GM21515 (cell line): ENCODE results near the gene XKR3.
"Not testable (repeated sequence)": the region's sequence is repeated elsewhere in the genome, so short reads cannot be mapped to it uniquely, and the experiment has no call there.

Source experiments
- ATAC-seq: cut with Tn5 transposase; IDR thresholded peaks from one replicate; pipeline ENCODE4 v1.9.1; 2021; ENCODE audit not compliant: unreplicated experiment

XKR3 gene

GRCh38 chr22:16806401-16806800, 18.8 kb downstream of the XKR3 start:
- ATAC-seq: no peak

- ATAC-seq: no peak
These were observed 20.3 kb downstream of the XKR3 start for GRCh38 chr22:16804882-16805281.

- ATAC-seq: no peak
These were observed 21.8 kb downstream of the XKR3 start for GRCh38 chr22:16803255-16803917.

- ATAC-seq: no peak
These were observed 23.6 kb downstream of the XKR3 start for GRCh38 chr22:16801571-16801970.

GRCh38 chr22:16801088-16801487, 24.1 kb downstream of the XKR3 start:
- no peak for ATAC-seq

- no peak for ATAC-seq
These were observed 24.9 kb downstream of the XKR3 start for GRCh38 chr22:16800358-16800757.

GRCh38 chr22:16795504-16795903, 29.7 kb downstream of the XKR3 start:
- ATAC-seq: not testable (repeated sequence)

DNA sequence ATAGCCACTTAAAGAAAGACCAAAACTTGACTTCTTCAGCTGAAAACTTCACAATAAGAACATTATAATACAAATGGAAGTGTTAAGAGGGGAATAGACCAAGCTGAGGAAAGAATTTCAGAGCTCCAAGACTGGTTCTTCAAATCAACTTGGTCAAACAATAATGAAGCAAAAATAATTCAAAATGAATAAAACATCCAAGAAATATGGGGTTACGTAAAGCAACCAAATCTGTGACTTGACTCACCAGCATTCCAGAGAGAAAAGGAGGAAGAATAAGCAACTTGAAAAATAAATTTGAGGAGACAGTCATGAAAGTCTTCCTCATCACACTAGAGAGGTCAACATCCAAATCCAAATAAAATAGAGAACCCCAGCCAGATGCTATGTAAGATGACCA, 31.4 kb downstream of the XKR3 start:
- ATAC-seq: no peak

GRCh38 chr22:16789860-16790493, 35.2 kb downstream of the XKR3 start:
- ATAC-seq: no peak

DNA sequence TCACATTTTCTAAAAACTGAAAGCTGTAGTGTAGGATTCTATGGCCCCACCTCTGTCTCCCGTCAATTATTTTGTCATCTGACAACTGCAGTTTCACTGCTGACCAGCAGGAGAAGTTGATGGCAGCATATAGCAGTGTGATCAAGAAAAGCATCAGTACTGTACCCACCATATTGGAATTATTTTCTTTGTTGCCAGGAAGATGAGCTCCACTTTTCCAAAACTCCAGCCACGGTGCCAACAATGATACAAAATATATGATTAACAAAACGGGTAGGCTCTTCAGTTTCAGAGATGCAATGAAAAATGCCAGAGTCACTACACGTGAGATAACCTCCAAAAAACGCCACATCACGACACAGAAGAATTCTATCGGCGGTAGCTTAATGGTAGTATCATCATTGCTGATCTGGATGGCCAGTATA, 41.3 kb downstream of the XKR3 start:
- ATAC-seq: no peak

DNA sequence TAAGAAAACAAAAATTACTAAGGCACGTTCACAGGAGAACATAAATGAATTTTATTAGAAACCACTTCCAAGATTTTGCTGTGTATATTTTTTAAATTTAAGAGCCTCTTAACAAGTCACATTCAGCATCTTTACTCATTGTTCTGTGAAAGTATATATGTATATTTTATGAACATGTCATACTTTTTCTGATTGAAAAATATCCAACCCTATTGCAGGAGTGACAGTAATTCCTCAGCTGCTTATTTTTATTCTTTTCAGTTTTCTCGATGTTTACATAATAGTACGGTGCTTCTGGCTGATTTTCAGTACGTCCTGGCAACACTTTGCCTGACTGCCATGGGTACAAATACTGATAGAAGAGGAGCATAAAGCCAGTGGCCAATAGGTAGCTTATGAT, 41.8 kb downstream of the XKR3 start:
- no peak for ATAC-seq

GRCh38 chr22:16781764-16782329, 43.4 kb downstream of the XKR3 start:
- no peak for ATAC-seq

DNA sequence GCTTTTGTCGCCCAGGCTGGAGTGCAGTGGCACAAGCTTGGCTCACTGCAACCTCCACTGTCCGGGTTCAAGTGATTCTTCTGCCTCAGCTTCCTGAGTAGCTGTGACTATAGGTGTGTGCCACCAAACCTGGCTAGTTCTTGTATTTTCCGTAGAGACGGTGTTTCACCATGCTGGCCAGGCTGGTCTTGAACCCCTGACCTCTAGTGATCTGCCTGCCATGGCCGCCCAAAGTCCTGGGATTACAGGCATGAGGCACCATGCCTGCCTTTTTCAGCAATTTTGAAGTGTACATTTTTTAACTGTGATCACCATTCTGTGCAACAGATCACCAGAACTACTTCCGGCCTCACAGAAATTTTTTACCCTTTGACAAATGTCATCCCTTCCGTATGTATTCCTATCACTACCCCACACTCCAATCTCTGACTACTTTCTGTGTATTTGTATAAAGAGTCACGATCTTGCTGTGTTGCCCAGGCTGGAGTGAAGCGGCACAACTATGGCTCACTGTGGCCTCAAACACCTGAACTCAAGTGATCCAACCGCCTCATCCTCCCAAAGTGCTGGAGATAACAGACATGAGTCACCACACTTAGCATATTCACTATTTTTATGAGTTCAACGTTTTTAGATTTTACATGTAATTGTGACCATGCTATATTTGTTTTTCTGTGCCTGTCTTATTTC, 44.0 kb downstream of the XKR3 start:
- ATAC-seq: no peak

GRCh38 chr22:16777284-16777924, 47.8 kb downstream of the XKR3 start:
- ATAC-seq: no peak

- no peak for ATAC-seq
These were observed 49.1 kb downstream of the XKR3 start for GRCh38 chr22:16776080-16776479.

- ATAC-seq: no peak
These were observed 50.2 kb downstream of the XKR3 start for GRCh38 chr22:16774911-16775500.

DNA sequence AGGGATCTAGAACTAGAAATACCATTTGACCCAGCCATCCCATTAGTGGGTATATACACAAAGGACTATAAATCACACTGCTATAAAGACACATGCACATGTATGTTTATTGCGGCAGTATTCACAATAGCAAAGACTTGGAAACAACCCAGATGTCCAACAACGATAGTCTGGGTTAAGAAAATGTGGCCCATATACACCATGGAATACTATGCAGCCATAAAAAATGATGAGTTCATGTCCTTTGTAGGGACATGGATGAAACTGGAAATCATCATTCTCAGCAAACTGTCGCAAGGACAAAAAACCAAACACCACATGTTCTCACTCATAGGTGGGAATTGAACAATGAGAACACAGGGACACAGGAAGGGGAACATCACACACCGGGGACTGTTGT, 53.6 kb downstream of the XKR3 start:
- not testable (repeated sequence) for ATAC-seq

- ATAC-seq: not testable (repeated sequence)
These were observed 57.3 kb downstream of the XKR3 start for GRCh38 chr22:16767927-16768326.

DNA sequence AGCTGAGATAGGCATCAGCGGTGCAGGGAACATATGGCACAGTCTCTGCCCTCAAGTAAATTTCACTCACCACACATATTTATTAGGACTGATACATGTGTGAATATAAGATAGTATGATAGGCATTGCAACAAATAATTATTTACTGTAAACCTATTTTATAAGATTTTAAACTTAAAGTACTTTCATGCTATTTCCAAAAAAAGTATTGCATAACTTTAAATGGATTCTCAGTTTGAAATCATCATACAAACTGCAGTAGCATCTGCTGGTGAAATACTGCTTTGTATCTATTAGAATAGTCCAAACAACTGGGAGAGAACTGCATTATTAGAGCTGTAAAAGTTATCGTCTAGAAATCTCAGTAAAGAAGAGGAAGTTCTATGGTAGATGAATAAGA, 63.0 kb downstream of the XKR3 start:
- ATAC-seq: not testable (repeated sequence)

DNA sequence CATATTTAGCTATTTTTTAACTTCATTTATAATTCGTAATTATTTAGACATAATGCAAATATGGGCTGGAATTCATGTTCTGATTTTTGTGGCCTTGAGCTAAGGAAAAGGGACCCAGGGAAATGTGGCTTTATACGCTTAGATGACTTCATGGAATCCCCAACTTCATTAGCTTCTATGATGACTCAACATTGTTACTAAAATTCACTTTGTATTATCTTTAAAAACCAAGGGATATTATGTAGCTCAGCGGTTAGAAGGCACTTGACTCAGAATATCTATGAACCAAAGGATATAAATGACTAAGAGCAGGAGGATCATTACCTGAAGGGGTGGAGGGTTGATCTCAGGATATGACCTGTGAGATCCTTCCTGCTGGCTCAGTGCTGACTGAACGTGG, 64.8 kb downstream of the XKR3 start:
- ATAC-seq: not testable (repeated sequence)

- not testable (repeated sequence) for ATAC-seq
These were observed 75.9 kb downstream of the XKR3 start for GRCh38 chr22:16749282-16749681.
